GM18870 (cell line): ENCODE data around the gene INSYN1.

Experiments used
- ATAC-seq: cut with Tn5 transposase; IDR thresholded peaks from one replicate; pipeline ENCODE4 v1.9.1; 2021; ENCODE audit warnings: moderate library complexity; ENCODE audit not compliant: unreplicated experiment

The INSYN1 gene

DNA sequence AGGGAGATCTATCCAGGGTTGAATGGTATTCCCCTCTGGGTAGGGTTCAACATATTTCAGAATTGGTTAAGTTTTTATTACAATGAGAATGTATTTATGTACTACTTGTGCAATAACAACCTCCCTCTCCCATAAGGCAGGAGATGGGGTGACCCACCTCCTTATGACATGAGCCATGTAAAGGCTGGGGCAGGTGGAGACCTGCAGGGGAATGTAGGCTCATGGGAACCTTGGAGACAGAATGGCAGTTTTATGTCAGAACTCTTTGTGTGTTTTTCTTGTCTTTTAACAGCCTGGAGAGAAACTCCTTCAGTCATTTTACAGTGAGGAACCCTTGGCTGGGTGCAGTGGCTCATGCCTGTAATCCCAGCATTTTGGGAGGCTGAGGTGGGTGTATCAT, 24.6 kb upstream of the INSYN1 start:
- ATAC-seq, result no peak

GRCh38 chr15:73773428-73773827, 20.3 kb upstream of the INSYN1 start:
- no peak for ATAC-seq

DNA sequence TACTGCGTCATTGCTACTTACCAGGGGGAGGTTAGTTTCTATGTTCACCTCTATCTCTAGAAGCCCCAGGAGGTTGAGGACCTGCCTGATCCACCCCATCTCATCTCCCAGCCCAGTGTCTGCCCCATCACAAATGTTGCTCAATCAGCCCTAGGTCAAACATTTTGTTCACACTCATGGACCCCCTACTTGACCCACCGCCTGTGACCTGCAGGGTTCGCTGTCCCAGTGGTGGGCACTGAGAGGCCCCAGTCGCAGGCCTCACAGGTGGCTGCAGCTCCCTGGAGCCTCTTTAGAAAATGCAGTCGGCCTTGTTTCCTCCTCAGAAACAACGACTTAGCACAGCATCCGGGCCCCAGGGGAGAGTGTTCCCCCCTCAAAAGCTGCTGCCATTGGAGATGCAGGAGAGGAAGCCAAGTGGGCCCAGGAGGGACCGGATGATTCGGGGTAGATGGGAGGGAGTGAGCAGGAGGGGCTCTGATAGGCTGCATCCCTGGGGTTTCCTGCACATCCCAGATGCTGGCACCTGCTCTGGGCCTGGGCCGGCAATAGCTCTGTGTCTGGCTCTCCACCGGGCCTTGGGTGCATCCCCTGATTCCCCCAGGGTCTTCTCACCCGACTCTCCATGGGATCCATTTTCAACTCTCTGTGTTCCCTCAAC, 18.4 kb upstream of the INSYN1 start:
- ATAC-seq, result no peak

DNA sequence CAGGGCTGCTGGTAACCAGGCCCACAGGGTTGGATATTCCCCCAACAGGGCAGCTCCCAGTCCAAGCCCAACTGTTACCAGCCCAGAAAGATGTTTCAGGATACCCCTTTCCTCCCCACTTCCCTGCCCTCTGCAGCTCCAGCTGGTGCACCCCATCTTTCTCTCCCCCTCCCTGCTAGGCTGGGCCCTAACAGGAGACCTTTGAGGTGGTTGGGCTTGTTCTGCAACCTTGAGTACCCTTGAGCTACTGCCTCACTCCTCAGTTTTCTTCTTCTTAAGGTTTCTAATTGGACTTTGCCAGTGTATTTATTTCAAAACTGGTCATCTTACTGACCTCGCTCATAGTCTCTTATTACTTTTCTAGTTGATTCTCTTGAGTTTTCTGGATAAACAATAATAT, 16.9 kb upstream of the INSYN1 start:
- ATAC-seq, result no peak

- ATAC-seq, result no peak
These were observed 14.8 kb upstream of the INSYN1 start for GRCh38 chr15:73767806-73768501.

DNA sequence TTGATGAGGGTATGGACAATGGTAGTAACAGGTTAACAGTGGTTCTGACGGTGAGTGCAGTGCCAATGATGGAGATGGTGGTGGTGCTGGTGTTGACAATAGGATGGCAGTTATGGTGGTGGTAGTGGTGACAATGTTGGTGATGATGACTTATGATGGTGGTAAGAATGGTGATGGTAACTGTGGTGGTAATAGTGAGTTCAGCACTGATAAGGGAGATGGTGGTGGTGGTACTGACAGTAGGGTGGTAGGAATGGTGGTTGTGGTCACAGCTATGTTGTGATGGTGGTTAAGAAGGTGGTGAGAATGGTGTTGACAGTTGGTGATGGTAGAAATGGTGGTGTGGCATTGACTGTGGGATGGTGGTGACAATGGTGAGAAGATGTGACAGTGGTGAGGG, 13.4 kb upstream of the INSYN1 start:
- no peak for ATAC-seq

DNA sequence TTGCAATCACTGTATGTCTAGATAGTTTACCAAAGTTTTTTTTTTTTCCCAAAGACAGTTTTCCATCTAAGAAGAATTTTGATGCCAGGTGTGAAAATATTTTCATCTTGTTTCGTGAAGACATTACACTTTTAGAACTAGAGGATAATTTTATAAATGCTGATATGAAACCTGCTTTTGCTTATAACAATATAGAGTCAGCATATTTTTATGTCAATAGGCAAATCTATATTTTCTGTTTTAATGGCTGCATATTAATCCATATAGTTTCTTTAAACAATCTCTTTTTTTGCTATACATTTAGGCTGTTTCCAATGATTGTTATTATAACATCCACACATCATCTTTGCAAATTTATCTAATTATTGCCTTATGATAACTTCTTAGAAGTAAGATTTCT, 12.6 kb upstream of the INSYN1 start:
- ATAC-seq, result no peak

- no peak for ATAC-seq
These were observed 10.8 kb upstream of the INSYN1 start for GRCh38 chr15:73763931-73764330.

GRCh38 chr15:73760330-73761329, 7.5 kb upstream of the INSYN1 start:
- ATAC-seq, result no peak

GRCh38 chr15:73758461-73758860, 5.3 kb upstream of the INSYN1 start:
- no peak for ATAC-seq

DNA sequence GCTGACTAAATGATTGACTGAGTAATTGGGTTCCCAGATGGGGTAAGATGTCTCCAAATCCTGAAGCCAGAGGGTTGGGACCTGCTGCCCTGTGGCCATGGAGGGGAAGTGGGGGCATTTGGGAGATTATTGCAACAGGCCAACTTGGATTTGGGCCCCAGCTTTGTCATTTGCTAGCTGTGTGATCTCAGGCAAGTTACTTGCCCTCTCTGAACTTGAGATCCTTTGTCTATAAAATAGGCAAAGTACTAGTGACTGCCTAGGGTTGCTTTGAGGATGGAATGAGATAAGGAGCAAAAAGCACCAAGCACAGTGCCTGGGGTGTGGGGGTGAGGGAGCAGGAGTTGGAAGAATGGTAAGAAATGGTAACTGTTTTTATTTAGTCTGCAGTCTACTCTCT, 4.4 kb upstream of the INSYN1 start:
- no peak for ATAC-seq

DNA sequence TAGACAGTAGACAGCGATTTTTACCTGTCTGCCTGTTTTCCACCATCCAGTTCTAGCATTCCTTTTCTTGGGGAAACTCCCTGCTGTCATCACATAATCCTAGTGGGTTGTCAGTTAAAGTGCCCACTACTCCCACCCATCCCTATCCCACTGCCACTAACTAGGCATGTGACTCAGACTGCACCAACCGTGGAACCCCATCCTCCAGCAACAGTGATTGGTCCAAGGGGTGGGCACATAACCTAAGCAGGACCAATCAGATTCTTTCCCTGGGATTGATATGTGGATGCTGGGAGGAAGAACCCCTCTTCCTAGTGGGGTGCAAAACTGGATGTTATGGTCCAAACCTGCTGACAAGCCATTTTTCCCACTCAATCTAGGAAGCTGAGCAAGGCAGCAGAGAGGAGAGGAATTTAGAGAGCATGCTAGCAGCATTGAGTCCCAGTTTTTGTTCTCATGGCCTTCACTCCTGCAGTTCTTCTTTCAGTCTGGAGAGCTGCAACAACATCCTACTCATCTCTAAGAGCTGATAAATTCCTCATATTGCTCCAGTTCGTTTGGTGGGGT, 3.9 kb upstream of the INSYN1 start:
- no peak for ATAC-seq

DNA sequence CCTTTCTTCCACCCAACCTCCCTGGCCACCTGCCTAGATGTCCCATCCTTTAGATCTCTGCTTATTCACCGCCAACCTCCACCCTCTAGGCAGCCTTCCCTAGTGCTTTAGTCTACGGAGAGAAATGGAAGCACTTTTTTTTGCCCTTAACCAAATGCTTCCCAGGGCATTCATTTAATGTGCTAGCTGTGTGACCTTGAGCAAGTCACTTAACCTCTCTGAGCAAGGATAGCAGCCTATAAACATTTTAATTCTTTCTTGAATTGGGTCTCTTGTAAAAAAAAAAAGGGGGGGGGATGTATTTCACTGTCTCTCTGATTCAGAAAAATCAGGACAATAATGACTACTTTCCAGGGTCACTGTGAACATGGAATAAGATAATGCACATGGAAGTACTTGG, 3.2 kb upstream of the INSYN1 start:
- no peak for ATAC-seq

GRCh38 chr15:73755946-73756345, 2.8 kb upstream of the INSYN1 start:
- no peak for ATAC-seq

DNA sequence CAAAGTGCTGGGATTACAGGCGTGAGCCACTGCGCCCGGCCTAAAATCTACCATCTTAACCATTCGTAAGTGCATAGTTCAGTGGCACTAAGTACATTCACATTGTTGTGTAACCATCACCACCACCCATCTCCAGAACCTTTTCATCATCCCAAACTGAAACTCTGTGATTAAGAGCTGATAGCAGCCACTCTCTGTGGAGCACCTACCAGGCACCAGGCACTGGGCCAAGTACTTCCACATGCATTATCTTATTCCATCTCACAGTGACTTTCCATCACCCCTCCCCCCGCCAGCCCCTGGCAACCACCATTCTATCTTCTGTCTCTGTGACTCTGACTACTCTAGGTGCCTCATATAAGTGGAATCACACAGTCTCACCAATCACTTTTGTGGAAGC, 2.3 kb upstream of the INSYN1 start:
- ATAC-seq, result no peak

- no peak for ATAC-seq
These were observed 1.3 kb upstream of the INSYN1 start for GRCh38 chr15:73754461-73754860.

DNA sequence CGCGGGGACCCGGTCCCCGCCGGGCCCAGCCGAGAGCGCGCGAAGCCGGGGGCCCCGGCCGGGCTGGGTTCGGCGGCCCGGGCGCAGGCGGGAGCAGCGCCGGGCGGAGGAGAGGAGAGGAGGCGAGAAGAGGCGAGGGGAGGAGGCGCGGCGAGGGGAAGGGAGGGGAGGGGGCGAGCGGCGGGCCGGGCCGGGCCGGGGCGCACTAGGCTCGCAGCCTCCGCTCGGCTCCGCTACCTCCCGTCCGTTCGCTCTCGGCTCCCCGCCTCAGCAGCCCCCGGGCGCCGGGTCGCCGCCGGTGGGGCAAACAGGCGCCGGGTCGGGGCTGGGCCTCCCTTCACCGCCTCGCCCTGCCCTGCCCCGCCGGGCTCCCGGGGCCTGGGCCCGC, 351 bp downstream of the INSYN1 start:
- no peak for ATAC-seq

GRCh38 chr15:73751899-73752805, 999 bp downstream of the INSYN1 start:
- no peak for ATAC-seq

DNA sequence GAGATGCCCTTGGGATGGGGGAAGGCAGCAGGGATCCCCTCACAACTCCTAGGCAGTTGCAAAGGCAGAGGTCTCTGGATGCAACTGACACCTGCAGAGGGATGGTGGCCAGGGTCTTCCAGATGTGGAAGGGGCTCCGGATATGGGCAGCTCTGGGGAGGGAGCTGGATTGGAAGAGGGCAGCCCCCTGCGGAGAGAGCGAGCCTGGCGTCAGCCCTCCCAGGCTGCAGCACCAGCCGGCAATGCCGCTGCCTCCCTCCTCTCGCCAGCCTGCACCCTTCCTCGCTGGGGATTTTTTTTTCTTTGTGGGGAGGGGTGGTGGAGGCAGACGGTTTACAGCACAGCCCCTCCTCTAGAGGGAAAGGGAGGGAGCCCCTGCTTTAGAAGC, 1.6 kb downstream of the INSYN1 start:
- ATAC-seq, result no peak

GRCh38 chr15:73750951-73751350, 2.2 kb downstream of the INSYN1 start:
- no peak for ATAC-seq
